GM12892 (cell line): ENCODE data around the gene LRIG3.
"Not testable (repeated sequence)": the region's sequence is repeated elsewhere in the genome, so short reads cannot be mapped to it uniquely, and the experiment has no call there.

Experiments used
- DNase-seq: peaks from one replicate; pipeline ENCODE4 v3.0.0; 2011; ENCODE audit not compliant: insufficient read length
- FAIRE-seq: peaks from 2 replicates; lab custom pipeline; 2011; peaks lifted over from hg19 to GRCh38; lab: Jason Lieb, UNC
- POLR2A ChIP-seq: IDR thresholded peaks from 2 replicates; pipeline ENCODE4 v1.6.1; 2011; ENCODE audit warnings: low read depth, low read length, control low read depth
- POLR2AphosphoS5 ChIP-seq: IDR thresholded peaks from 2 replicates; pipeline ENCODE4 v1.6.1; 2011; ENCODE audit warnings: low read depth, low read length, control low read depth
- TAF1 ChIP-seq: IDR thresholded peaks from 2 replicates; pipeline ENCODE4 v1.6.1; 2011; ENCODE audit warnings: low read depth, mild to moderate bottlenecking, control low read depth, low read length, borderline replicate concordance

LRIG3 gene

DNA sequence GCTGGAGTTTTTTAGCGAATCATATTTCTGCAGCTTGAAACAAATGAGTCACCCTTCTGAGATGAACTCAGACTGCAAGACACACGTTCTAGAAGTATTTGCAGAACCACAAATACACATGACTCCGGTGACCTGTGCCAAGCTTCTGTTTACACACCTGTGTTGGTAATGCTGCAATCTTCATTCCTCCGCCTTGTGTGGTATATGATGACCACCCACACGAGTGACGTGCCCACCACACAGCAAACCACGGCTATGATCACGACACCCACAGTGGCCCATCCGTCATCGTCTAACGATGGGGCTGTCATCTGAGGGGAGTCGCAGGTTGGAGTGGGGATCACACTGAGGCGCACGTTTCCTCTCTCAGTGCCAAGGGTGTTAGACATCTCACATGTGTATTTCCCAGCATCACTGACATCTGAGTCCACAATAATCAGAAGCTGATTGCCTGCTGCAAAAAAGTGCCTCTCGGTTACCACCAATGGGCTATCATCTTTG, 43.0 kb downstream of the LRIG3 start:
- DNase-seq (no peak), FAIRE-seq (no peak)
- TF ChIP-seq POLR2AphosphoS5 (no peak), TAF1 (no peak), POLR2A (no peak)

- FAIRE-seq (no peak), DNase-seq (no peak)
- TF ChIP-seq POLR2AphosphoS5 (no peak), TAF1 (no peak), POLR2A (no peak)
Observed at GRCh38 chr12:58873496-58873895, 46.8 kb downstream of the LRIG3 start.

DNA sequence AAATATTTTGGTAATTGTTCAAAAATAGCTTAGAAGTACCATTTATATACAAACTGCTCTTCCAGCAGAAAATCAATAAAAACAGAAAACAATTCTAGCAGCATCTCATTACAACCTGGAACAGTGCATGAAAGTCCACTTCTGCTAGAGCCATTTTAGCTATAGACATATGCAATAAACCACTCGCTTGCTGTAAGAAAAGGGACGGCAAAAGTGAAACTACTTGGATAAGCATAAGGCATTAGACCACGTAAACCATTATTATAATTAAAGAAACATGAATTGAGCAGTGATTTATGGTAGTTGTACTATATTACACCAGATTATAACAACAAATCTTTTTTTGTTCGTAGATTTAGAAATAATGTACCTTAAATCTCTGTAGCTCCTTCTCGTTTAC, 48.7 kb downstream of the LRIG3 start:
- FAIRE-seq (no peak), DNase-seq (no peak)
- TF ChIP-seq POLR2AphosphoS5 = no peak
- TF ChIP-seq TAF1 = no peak
- TF ChIP-seq POLR2A = no peak

- no peak for TF ChIP-seq POLR2A
- no peak for TF ChIP-seq TAF1
- DNase-seq = no peak
- no peak for FAIRE-seq
Observed at GRCh38 chr12:58870595-58870994, 49.7 kb downstream of the LRIG3 start.

- no peak for DNase-seq
- TF ChIP-seq TAF1 = no peak
- no peak for TF ChIP-seq POLR2AphosphoS5
- no peak for TF ChIP-seq POLR2A
- FAIRE-seq = no peak
Observed at GRCh38 chr12:58860788-58861240, 59.5 kb downstream of the LRIG3 start.

DNA sequence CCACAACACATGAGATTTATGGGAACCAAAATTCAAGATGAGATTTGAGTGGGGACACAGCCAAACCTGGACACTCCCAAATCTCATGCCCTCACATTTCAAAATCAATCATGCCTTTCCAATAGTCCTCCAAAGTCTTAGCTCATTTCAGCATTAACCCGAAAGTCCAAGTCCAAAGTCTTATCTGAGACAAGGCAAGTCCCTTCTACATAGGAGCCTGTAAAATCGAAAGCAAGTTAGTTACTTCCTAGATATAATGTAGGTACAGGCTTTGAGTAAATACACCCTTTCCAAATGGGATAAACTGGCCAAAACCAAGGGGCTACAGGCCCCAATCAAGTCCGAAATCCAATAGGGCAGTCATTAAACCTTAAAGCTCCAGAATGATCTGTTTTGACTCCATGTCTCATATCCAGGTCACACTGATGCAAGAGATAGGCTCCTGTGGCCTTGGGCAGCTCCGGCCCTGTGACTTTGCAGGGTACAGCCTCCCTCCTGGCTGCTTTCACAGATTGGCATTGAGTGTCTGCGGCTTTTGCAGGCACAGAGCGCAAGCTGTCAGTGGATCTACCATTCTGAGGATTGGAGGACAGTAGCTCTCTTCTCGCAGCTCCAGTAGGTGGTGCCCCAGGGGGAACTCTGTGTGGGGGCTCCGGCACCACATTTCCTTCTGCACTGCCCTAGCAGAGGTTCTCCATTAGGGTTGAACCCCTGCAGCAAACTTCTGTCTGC, 60.1 kb downstream of the LRIG3 start:
- TF ChIP-seq POLR2AphosphoS5 = no peak
- TF ChIP-seq TAF1 = no peak
- no peak for TF ChIP-seq POLR2A
- DNase-seq = no peak
- no peak for FAIRE-seq

- no peak for FAIRE-seq
- no peak for DNase-seq
- TF ChIP-seq TAF1 = no peak
- TF ChIP-seq POLR2A = no peak
- no peak for TF ChIP-seq POLR2AphosphoS5
Observed at GRCh38 chr12:58858030-58858429, 62.3 kb downstream of the LRIG3 start.

DNA sequence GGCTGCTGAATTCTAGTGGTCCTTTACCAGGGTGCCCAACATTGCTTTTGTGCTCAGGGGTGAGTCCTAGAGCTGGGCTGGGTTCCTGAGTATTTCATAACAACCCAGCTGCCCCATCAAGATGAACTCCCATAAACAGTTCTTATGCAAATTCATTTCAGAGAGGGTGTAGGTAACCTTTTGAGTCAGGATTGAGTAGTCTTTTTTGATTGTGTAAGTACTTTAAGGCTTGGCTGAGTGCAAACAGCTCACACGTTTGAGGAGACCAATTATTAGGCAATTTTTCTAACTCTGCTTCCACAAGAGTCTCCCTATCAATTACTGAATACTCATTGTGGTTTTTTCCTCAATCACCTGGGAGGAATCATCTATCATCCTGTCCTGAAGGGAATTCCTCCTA, 63.1 kb downstream of the LRIG3 start:
- not testable (repeated sequence) for FAIRE-seq

DNA sequence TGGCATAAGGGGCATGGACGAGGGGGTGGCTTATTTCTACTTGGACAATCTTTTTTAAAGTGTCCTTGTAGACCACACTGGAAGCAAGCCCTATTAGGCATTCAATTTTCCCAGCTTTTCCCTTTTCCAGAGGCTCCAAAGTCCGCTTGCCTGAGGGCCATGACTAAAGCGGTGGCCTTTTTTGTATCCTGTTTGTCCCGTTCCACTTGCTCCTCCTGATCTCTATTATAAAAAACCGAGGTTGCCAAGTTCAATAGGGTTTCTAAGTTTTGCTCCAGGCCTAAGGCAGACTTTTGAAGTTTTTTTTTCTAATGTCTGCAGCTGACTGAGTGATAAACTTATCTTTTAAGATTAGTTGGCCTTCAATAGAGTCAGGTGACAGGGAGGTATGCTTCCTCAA, 64.7 kb downstream of the LRIG3 start:
- not testable (repeated sequence) for DNase-seq, FAIRE-seq

More for the DNA sequence above, 63.1 kb downstream of the LRIG3 start:
- not testable (repeated sequence) for DNase-seq

DNA sequence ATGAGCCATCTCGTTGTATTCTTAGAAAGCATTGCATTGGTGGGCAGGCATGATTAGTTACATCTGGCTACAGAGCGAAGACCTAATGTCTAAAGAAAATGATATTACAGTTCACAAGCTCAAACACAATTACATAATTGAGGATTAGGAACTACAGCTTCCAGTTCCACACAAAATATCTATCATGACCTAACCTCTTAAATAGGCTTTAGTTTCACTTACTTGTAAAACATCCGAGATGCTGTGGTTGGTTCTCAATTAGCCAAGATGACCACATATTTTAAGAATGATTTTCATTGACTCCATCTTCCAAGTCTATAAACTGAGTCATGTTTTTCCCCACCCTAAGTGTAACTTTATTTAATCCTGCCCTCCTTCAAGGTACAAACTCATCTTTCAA, 69.5 kb downstream of the LRIG3 start:
- DNase-seq = no peak
- no peak for FAIRE-seq
- no peak for TF ChIP-seq POLR2A
- TF ChIP-seq TAF1 = no peak
- no peak for TF ChIP-seq POLR2AphosphoS5

DNA sequence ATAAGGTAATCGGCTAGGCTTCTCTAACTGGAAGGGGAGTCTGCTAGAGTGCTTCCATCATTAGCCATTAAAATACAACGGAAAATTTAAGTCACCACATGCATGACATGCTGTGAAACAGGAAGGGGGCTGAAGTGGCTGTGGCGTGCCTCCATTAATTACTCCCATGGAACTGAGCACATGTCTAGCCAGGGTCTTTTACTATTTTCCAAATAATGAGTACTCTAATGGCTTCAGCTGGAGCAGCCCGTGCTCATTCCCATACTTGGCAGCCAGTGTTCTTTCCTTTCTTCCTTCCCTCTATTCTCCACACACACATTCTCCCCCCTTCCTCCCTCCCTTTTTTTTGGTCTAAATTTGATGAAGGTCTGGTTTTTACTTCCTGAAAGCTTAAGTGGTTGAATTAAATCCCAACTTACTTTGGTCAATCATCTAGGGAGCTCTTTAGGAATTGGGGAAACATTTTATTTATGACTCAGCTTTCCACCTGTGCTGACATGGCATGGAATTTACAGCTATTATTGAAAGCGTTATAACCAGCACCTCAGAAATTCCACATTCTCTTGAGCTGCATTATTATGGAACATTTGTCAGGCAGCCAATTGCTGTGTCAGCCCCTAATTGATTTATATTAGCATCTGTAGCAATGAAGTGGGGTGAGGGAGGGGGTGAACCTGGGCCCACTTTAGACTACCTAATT, 72.3 kb downstream of the LRIG3 start:
- no peak for DNase-seq
- no peak for TF ChIP-seq TAF1
- no peak for TF ChIP-seq POLR2AphosphoS5
- TF ChIP-seq POLR2A = no peak
- no peak for FAIRE-seq

- FAIRE-seq (no peak), DNase-seq (no peak)
- TF ChIP-seq TAF1 (no peak), POLR2AphosphoS5 (no peak), POLR2A (no peak)
Observed at GRCh38 chr12:58844161-58844560, 76.1 kb downstream of the LRIG3 start.

DNA sequence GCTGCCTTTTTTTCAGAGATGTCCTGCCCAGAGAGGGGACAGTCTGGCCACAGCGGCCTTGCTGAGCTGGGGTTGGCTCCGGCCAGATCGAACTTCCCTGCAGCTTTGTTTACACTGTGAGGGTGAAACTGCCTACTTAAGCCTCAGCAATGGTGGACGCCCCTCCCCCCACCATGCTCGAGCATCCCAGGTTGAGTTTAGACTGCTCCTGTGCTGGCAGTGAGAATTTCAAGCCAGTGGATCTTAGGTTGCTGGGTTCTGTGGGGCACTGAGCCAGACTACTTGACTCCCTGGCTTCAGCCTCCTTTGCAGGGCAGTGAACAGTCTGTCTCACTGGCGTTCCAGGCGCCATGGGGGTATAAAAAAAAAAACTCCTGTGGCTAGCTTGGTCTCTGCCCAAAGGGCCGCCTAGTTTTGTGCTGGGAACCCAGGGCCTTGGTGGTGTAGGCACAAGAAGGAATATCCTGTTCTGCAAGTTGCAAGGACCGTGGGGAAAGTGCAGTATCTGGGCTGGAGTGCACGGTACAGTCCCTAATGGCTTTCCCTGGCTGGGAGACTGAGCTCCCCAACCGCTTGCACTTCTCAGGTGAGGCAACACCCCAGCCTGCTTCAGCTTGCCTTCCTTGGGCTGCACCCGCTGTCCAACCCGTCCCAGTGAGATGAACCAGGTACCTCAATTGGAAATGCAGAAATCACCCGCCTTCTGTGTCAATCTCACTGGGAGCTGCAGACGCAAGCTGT, 79.1 kb downstream of the LRIG3 start:
- FAIRE-seq (no peak), DNase-seq (no peak)
- TF ChIP-seq POLR2A (no peak), POLR2AphosphoS5 (no peak), TAF1 (no peak)
